GM18499 (cell line): ENCODE measurements around the gene SOD1.
"Not testable (repeated sequence)": the region's sequence is repeated elsewhere in the genome, so short reads cannot be mapped to it uniquely, and the experiment has no call there.

Experiments used
- ATAC-seq: cut with Tn5 transposase; IDR thresholded peaks from one replicate; pipeline ENCODE4 v1.9.1; 2021; ENCODE audit warnings: moderate number of reproducible peaks; ENCODE audit not compliant: insufficient read depth, unreplicated experiment

Gene SOD1

GRCh38 chr21:31654821-31655580 is 4.5 kb upstream of the SOD1 start:
- ATAC-seq = not testable (repeated sequence)

GRCh38 chr21:31656199-31657095 is 3.0 kb upstream of the SOD1 start:
- ATAC-seq = no peak

GRCh38 chr21:31658053-31658452 is 1.4 kb upstream of the SOD1 start:
- ATAC-seq = no peak

- ATAC-seq = peak; percentile 19
These were observed 282 bp upstream of the SOD1 start for GRCh38 chr21:31659286-31659535.

GRCh38 chr21:31660259-31660565 is 719 bp downstream of the SOD1 start:
- no peak for ATAC-seq

GRCh38 chr21:31660591-31660990 is 1.1 kb downstream of the SOD1 start:
- ATAC-seq = no peak

GRCh38 chr21:31663584-31664249 is 4.2 kb downstream of the SOD1 start:
- no peak for ATAC-seq

GRCh38 chr21:31665397-31665796 is 5.9 kb downstream of the SOD1 start:
- no peak for ATAC-seq

- not testable (repeated sequence) for ATAC-seq
These were observed 6.4 kb downstream of the SOD1 start for GRCh38 chr21:31665869-31666268.

- no peak for ATAC-seq
These were observed 7.0 kb downstream of the SOD1 start for GRCh38 chr21:31666445-31667010.

- no peak for ATAC-seq
These were observed 7.6 kb downstream of the SOD1 start for GRCh38 chr21:31667132-31667531.

- no peak for ATAC-seq
These were observed 8.1 kb downstream of the SOD1 start for GRCh38 chr21:31667639-31668038.

- ATAC-seq = no peak
These were observed 9.4 kb downstream of the SOD1 start for GRCh38 chr21:31668651-31669491.

GRCh38 chr21:31670070-31670469 is 10.6 kb downstream of the SOD1 start:
- ATAC-seq = no peak

GRCh38 chr21:31671146-31671716 is 11.7 kb downstream of the SOD1 start:
- no peak for ATAC-seq

- no peak for ATAC-seq
These were observed 12.4 kb downstream of the SOD1 start for GRCh38 chr21:31671931-31672330.

GRCh38 chr21:31673321-31673912 is 13.9 kb downstream of the SOD1 start:
- no peak for ATAC-seq

- no peak for ATAC-seq
These were observed 15.8 kb downstream of the SOD1 start for GRCh38 chr21:31675318-31675717.

GRCh38 chr21:31675960-31676359 is 16.5 kb downstream of the SOD1 start:
- no peak for ATAC-seq
